Renal pelvis (tissue), 4 donors: Measurements from ENCODE around the gene CDON. TPM values are rescaled to one million over a fixed set of nuclear protein-coding genes. Genes with fewer than 3 reads are reported as not detected.
"Not testable (repeated sequence)": the region's sequence is repeated elsewhere in the genome, so short reads cannot be mapped to it uniquely, and the experiment has no call there.

Source experiments
- DNase-seq: peaks from one replicate; pipeline ENCODE4 v3.0.0-alpha.2; 2013
- polyA plus RNA-seq, 3 donors: library from polyadenylated mRNA; unstranded; fragments of 120-200 nt; gene quantifications; one replicate each; pipeline ENCODE4 v1.2.1, GENCODE V29; 2013; ENCODE audit not compliant: insufficient read length in 3 of 3

Gene CDON
- polyA plus RNA-seq, 3 donors, result 23.8 to 30.0 (median 29.8) TPM

- DNase-seq, result no peak
These were observed 138.2 kb downstream of the CDON start for GRCh38 chr11:125924384-125925007.

DNA sequence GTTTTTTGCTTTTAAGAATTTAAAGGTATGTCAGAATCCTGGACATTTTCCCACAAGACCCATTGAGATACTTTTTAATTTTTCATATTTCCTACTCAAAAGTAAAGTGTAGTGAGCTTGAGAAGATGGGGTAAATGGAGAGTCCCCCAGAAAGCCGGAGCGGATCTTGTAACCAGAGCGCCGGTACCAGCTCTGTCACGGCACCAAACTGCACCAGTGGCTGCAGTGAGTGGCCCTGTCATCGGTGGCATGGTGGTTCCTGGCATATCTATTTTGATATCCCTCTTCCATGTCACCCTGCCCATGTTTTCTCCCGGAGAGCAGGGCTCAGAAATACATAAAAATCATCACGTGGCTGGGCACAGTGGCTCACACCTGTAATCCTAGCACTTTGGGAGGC lies 139.0 kb downstream of the CDON start:
- no peak for DNase-seq

GRCh38 chr11:125923012-125923579 lies 139.6 kb downstream of the CDON start:
- peak; percentile 79 for DNase-seq

- DNase-seq, result no peak
These were observed 140.5 kb downstream of the CDON start for GRCh38 chr11:125922156-125922555.

DNA sequence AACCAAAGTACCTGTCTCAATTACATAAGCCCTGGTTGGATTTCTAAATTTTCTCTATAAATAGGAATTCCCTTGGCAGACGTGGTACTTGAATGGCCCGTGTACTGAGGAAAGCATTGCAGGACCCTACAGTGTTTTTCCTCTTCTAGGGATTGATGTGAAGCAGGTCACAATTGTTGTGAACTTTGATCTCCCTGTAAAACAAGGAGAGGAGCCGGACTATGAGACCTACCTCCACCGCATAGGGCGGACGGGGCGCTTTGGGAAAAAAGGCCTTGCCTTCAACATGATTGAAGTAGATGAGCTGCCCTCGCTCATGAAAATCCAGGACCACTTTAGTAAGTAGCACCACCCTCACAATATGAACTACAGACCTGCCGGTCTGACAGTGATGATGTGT lies 141.6 kb downstream of the CDON start:
- no peak for DNase-seq

- no peak for DNase-seq
These were observed 144.4 kb downstream of the CDON start for GRCh38 chr11:125918140-125918840.

DNA sequence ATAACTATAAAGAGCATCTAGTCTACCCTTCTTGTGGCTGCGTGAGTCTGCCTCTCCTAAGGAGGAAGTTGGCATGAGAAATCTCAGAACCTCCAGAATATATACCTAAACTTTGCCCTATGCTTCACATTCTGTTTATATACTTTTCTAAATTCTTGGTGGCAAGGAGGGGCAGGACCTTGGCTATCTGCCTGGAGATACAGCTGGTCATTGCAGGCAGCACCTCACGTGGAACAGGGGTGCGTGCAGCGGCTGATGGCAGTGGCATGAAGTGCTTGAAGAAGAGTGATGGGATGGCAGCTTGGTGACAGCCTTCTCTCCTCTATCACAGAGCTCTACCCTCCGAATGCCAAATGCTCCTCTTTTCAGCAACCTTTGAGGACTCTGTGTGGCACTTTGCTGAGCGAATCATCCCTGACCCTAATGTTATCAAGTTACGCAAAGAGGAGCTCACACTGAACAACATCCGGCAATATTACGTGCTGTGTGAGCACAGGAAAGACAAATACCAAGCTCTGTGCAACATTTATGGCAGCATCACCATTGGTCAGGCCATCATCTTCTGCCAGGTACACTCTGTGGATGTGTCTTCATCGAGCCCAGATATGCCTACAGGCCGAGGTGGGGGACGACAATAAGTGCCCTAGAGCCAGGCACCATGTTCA lies 145.9 kb downstream of the CDON start:
- peak; percentile 14 for DNase-seq

- not testable (repeated sequence) for DNase-seq
These were observed 148.1 kb downstream of the CDON start for GRCh38 chr11:125914601-125915000.

- DNase-seq, result no peak
These were observed 152.3 kb downstream of the CDON start for GRCh38 chr11:125910226-125910849.

Other genes with a start within 250 kb of the CDON start
- gene PATE4, start 229.6 kb downstream of the CDON start, polyA plus RNA-seq, result under 1 TPM in 1 of 3 donors, not detected in 2; 0.31 TPM
- gene HYLS1, start 175.2 kb downstream of the CDON start, polyA plus RNA-seq, result 10 to 100 TPM; 10.5 to 12.4 (median 11.4) TPM
- gene PUS3, start 159.7 kb downstream of the CDON start, polyA plus RNA-seq, result 10 to 100 TPM; 15.5 to 19.9 (median 17.1) TPM
- gene DDX25, start 158.4 kb downstream of the CDON start, polyA plus RNA-seq, result 1 to 10 TPM; 4.7 to 5.5 (median 4.8) TPM
- under 1 TPM in 1 of 3 donors, not detected in 2; 0.06 TPM for gene VSIG10L2, start 116.8 kb downstream of the CDON start, polyA plus RNA-seq
- gene RPUSD4, start 148.8 kb upstream of the CDON start, polyA plus RNA-seq, result 10 to 100 TPM; 30.1 to 39.5 (median 38.7) TPM
- gene FAM118B, start 148.9 kb upstream of the CDON start, polyA plus RNA-seq, result 10 to 100 TPM; 25.3 to 30.6 (median 27.3) TPM
- 10 to 100 TPM; 81.6 to 82.4 (median 81.6) TPM for gene SRPRA, start 206.0 kb upstream of the CDON start, polyA plus RNA-seq
- gene FOXRED1, start 206.3 kb upstream of the CDON start, polyA plus RNA-seq, result 10 to 100 TPM; 30.4 to 57.6 (median 55.0) TPM
- gene TIRAP, start 220.2 kb upstream of the CDON start, polyA plus RNA-seq, result 10 to 100 TPM; 10.3 to 18.3 (median 17.2) TPM
- gene DCPS, start 241.2 kb upstream of the CDON start, polyA plus RNA-seq, result 10 to 100 TPM; 15.4 to 17.0 (median 16.7) TPM